Retinal pigment epithelial cell (primary cell): ENCODE measurements around the gene RAB7B.
"Not testable (repeated sequence)": the region's sequence is repeated elsewhere in the genome, so short reads cannot be mapped to it uniquely, and the experiment has no call there.

Experiments
- DNase-seq: peaks from one replicate; pipeline ENCODE4 v3.0.0-alpha.2; 2010; ENCODE audit warnings: low read depth
- H3K4me3 ChIP-seq: 2 replicates; pipeline ENCODE4 v1.5.1; 2011; ENCODE audit warnings: mild to moderate bottlenecking, low read length, control low read depth, moderate library complexity
- CTCF ChIP-seq: conservative IDR thresholded peaks from 2 replicates; pipeline ENCODE4 v1.5.1; 2011; ENCODE audit warnings: low read depth, low read length, control low read depth, inconsistent platforms

Gene RAB7B, protein sequence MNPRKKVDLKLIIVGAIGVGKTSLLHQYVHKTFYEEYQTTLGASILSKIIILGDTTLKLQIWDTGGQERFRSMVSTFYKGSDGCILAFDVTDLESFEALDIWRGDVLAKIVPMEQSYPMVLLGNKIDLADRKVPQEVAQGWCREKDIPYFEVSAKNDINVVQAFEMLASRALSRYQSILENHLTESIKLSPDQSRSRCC

GRCh38 chr1:206002871-206003801 lies at the start of gene RAB7B:
TSS of gene RAB7B (minus strand) at chr1:206003395. CDS start at chr1:205994135, 9,260 bp downstream.
- DNase-seq = no peak
- TF ChIP-seq CTCF = no peak
- no peak within 1 kb of the TSS for H3K4me3 ChIP-seq

DNA sequence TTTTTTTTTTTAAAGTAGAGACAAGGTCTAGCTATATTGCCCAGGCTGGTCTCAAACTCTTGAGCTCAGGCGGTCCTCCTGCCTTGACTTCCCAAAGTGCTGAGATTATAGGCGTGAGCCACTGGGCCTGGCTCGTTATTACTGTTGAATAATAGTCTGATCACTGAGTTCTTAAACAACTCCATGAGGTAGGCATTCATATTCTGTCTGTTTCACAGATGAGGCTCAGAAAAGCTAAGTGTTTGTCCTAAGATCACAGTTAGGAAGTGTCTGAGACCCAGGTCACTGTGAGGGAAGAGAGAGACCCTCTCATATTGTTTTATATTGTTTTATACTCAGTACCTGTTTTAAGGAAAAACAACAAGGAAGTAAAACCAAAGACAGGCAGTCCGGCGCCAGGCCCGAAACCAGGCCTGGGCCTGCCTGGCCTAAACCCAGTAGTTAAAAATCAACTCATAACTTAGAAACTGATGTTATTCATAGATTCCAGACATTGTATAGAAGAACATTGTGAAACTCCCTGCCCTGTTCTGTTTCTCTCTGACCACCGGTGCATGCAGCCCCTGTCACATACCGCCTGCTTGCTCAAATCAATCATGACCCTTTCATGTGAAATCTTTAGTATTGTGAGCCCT lies 49.2 kb upstream of the RAB7B start:
- not testable (repeated sequence) for DNase-seq, H3K4me3 ChIP-seq

GRCh38 chr1:206050655-206051235 lies 47.5 kb upstream of the RAB7B start:
- TF ChIP-seq CTCF = no peak
- DNase-seq = no peak
- H3K4me3 ChIP-seq = no peak overlapping the region

GRCh38 chr1:206049919-206050600 lies 46.9 kb upstream of the RAB7B start:
- no peak for DNase-seq
- TF ChIP-seq CTCF = no peak

DNA sequence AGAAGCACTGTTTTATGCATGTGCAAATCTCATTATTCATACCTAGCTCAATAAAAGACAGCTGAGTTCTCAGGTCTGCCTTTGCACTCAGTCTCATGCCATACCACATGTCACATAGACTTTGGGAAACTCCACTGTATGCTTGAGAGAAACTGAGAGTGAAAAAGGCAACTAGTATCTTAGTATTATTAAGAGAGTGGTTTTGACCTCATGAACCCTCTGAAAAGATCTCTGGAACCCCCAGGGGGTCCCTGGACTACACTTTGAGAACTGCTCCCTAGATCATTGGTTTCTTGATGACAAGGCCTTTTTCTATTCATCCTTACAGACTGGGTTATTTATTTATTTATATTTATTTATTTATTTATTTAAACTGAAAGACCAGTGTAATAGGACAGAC lies 46.1 kb upstream of the RAB7B start:
- TF ChIP-seq CTCF = no peak
- H3K4me3 ChIP-seq = no peak overlapping the region
- DNase-seq = no peak

More at GRCh38 chr1:206049919-206050600, 46.9 kb upstream of the RAB7B start:
- H3K4me3 ChIP-seq = no peak overlapping the region

- no peak for DNase-seq
- H3K4me3 ChIP-seq = no peak overlapping the region
- no peak for TF ChIP-seq CTCF
Observed at GRCh38 chr1:206048582-206048981, 45.4 kb upstream of the RAB7B start.

DNA sequence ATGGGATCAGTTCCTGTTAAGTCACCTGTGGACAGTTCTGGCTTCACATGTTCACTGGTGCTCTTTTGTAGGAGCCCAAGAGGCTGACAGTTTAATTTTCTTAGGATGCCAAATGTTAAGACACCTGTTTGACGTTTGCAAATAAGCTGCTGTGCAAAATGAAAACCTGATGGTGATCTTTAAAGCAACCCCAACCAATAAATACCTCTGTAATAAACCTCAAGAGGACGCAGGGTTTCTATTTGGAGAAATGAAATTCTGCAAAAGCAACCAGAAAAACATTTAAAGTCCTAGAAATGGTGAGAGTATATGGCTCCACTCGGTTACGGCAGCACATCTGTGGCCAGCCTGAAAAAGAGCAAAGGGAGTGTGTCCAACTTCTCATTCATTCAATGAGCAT lies 44.1 kb upstream of the RAB7B start:
- DNase-seq = no peak
- TF ChIP-seq CTCF = no peak
- no peak overlapping the region for H3K4me3 ChIP-seq
